ENCODE results near the gene MICALL2.

The MICALL2 gene

GRCh38 chr7:1402791-1403637 lies 56.3 kb downstream of the MICALL2 start:
- DNase-seq, result no peak
- Histone ChIP-seq H3K4me1 (no peaks in the 10 kb centered on the region), H3K27me3 (peaks cover 87% of the 10 kb centered on the region), H3K4me3 (ENCODE audit: low read depth, low read length) (no peak overlapping the region), H3K9me3 (no peaks in the 10 kb centered on the region), H3K36me3 (no peaks in the 10 kb centered on the region)
- TF ChIP-seq CTCF (IDR thresholded peaks at IDR 0.05; ENCODE audit: low read depth, low read length), result no peak

- TF ChIP-seq CTCF (IDR thresholded peaks at IDR 0.05; ENCODE audit: low read depth, low read length), result no peak
- no peak for DNase-seq
- Histone ChIP-seq H3K9me3 (no peaks in the 10 kb centered on the region), H3K4me3 (ENCODE audit: low read depth, low read length) (no peak overlapping the region), H3K27me3 (peaks cover 79% of the 10 kb centered on the region), H3K36me3 (no peaks in the 10 kb centered on the region), H3K4me1 (no peaks in the 10 kb centered on the region)
Observed at GRCh38 chr7:1402110-1402790, 57.0 kb downstream of the MICALL2 start.

GRCh38 chr7:1401011-1401410 lies 58.3 kb downstream of the MICALL2 start:
- H3K4me3 ChIP-seq (ENCODE audit: low read depth, low read length), result no peak overlapping the region
- DNase-seq, result no peak
- H3K4me1 ChIP-seq, result no peaks in the 10 kb centered on the region
- TF ChIP-seq CTCF (IDR thresholded peaks at IDR 0.05; ENCODE audit: low read depth, low read length), result no peak
- peaks cover 67% of the 10 kb centered on the region for H3K27me3 ChIP-seq
- no peaks in the 10 kb centered on the region for H3K9me3 ChIP-seq
- no peaks in the 10 kb centered on the region for H3K36me3 ChIP-seq

- TF ChIP-seq CTCF (IDR thresholded peaks at IDR 0.05; ENCODE audit: low read depth, low read length), result no peak
- Histone ChIP-seq H3K9me3 (no peaks in the 10 kb centered on the region), H3K4me3 (ENCODE audit: low read depth, low read length) (no peak overlapping the region), H3K36me3 (no peaks in the 10 kb centered on the region), H3K4me1 (no peaks in the 10 kb centered on the region), H3K27me3 (peaks cover 67% of the 10 kb centered on the region)
- DNase-seq, result no peak
Observed at GRCh38 chr7:1400371-1400770, 58.9 kb downstream of the MICALL2 start.

GRCh38 chr7:1397491-1398327 lies 61.6 kb downstream of the MICALL2 start:
- no peak for DNase-seq

More at GRCh38 chr7:1397491-1398327, 61.6 kb downstream of the MICALL2 start:
- Histone ChIP-seq H3K9me3 (no peaks in the 10 kb centered on the region), H3K4me1 (no peaks in the 10 kb centered on the region), H3K27me3 (peaks cover 56% of the 10 kb centered on the region), H3K4me3 (ENCODE audit: low read depth, low read length) (no peak overlapping the region), H3K36me3 (no peaks in the 10 kb centered on the region)
- TF ChIP-seq CTCF (IDR thresholded peaks at IDR 0.05; ENCODE audit: low read depth, low read length), result no peak

All from BE2C (cell line).